Heart right ventricle (tissue), 16 donors: ENCODE measurements around the gene ISX. TPM values are rescaled to one million over a fixed set of nuclear protein-coding genes. Genes with fewer than 3 reads are reported as not detected.
"Not testable (repeated sequence)": the region's sequence is repeated elsewhere in the genome, so short reads cannot be mapped to it uniquely, and the experiment has no call there.

Experiments used
- ATAC-seq, 8 donors: fragments of 200-7000 bp; cut with Tn5 transposase; one replicate each; pipeline ENCODE4 v1.9.1; 2020; ENCODE audit warnings: mild to moderate bottlenecking in 8 of 8, moderate library complexity in 8 of 8, moderate number of reproducible peaks in 1 of 8
- DNase-seq, 2 donors: peaks; one replicate each; pipeline ENCODE4 v3.0.0-alpha.2; 2020
- H3K27ac ChIP-seq, 10 donors: fragments of 200-600 bp; sonication (generic) in 2 of 10; one replicate each; pipeline versions ENCODE4 v1.5.0 to v1.8.0; 2020 to 2022; ENCODE audit warnings: mild to moderate bottlenecking in 3 of 10
- H3K27me3 ChIP-seq, 7 donors: fragments of 200-600 bp; one replicate each; pipeline ENCODE4 v1.8.0; 2021 to 2022; ENCODE audit warnings: mild to moderate bottlenecking in 2 of 7
- H3K36me3 ChIP-seq, 9 donors: fragments of 200-600 bp; sonication (generic) in 1 of 9; one replicate each; pipeline versions ENCODE4 v1.5.0 to v1.8.0; 2020 to 2022; ENCODE audit warnings: mild to moderate bottlenecking in 2 of 9
- H3K4me1 ChIP-seq, 9 donors: fragments of 200-600 bp; sonication (generic) in 1 of 9; one replicate each; pipeline versions ENCODE4 v1.5.0 to v1.8.0; 2020 to 2022; ENCODE audit warnings: mild to moderate bottlenecking in 4 of 9
- H3K4me3 ChIP-seq, 10 donors: fragments of 200-600 bp; sonication (generic) in 2 of 10; one replicate each; pipeline versions ENCODE4 v1.5.0 to v1.8.0; 2020 to 2022; ENCODE audit warnings: mild to moderate bottlenecking in 7 of 10, moderate library complexity in 2 of 10
- H3K9me3 ChIP-seq, 11 donors: fragments of 200-600 bp in 10 of 11; sonication (generic) in 2 of 11; one replicate each; pipeline versions ENCODE4 v1.5.0 to v1.8.0; 2013 to 2022; ENCODE audit warnings: mild to moderate bottlenecking in 2 of 11, control low read depth in 1 of 11, moderate library complexity in 1 of 11
- WGBS, 2 donors: extraction: QIAGEN DNeasy Blood & Tissue Kit; methylation state at CpG; one replicate each; pipeline ENCODE4 v1.1.7; 2013; ENCODE audit warnings: inconsistent platforms in 1 of 2; 5-methylcytosine and 5-hydroxymethylcytosine counted together
- intact Hi-C, 10 donors: fragments of 100-400 bp; cut with DNase I; formaldehyde crosslinking; loops; one replicate each; pipeline versions ENCODE4 v1.11.1 to v1.14.2; 2022
- polyA plus RNA-seq, 2 donors: library from polyadenylated mRNA; stranded (reverse); fragments of 200-250 nt; gene quantifications; one replicate each; pipeline ENCODE4 v1.2.3, GENCODE V29; 2013
- total RNA-seq, 10 donors: library from RNA; stranded (reverse); fragmentation: NEBNext Ultra II Directional in 3 of 10; extraction: Animal tissue kit (Norgen Biotek cat#: 25700) in 3 of 10; gene quantifications; one replicate each; pipeline versions ENCODE4 v1.2.1 to v1.2.4, GENCODE V29; 2021 to 2023
- TF ChIP-seq, protein P1 (sequence below), 9 donors: fragments of 200-600 bp; sonication (generic) in 2 of 9; IDR thresholded peaks; one replicate each; pipeline versions ENCODE4 v1.5.0 to v1.8.0; 2021 to 2022; ENCODE audit warnings: antibody characterized with exemption in 9 of 9, mild to moderate bottlenecking in 5 of 9, moderate library complexity in 1 of 9
- donor health status: Arrhythmogenic right ventricular cardiomyopathy.
- donor health status: ischemic (EF 13 %, LVEDD 7.1; RV severe dilation, severe dysfunction).
- donor health status: healthy with polysubstance abuse.
- donor health status: DM: no; HTN: yes; CAD: no.
- donor health status: DM: no; HTN: no; CAD: no.
- donor health status: ischemic (EF 25% LVEDD 6.9; RV normal size, moderate dysfunction).
- donor health status: ischemic (EF 25% LVEDD 5.7; RV mildly dilated, moderate dysfunction).
- donor health status: healthy.
- donor health status: DM: yes; HTN: yes; CAD: no.
- donor health status: Ischemic cardiomyopathy.
- donor health status: ischemic (EF 35%, LVEDD 5.7; RV mildly dilated, moderate dysfunction).
- donor health status: nonischemic (EF 11% LVEDD 7.7; RV severe dilation, severe dysfunction).
- donor health status: DM: yes; HTN: yes; CAD: no.
- donor health status: PGD.
- donor health status: ischemic (EF 29% LVEDD 5.4; RV normal size, mild dysfunction).
- donor health status: nonischemic (EF 23%, LVEDD 6.1; RV moderate dilation, normal function).

ISX gene
- total and polyA plus RNA-seq, 12 donors = not detected

DNA sequence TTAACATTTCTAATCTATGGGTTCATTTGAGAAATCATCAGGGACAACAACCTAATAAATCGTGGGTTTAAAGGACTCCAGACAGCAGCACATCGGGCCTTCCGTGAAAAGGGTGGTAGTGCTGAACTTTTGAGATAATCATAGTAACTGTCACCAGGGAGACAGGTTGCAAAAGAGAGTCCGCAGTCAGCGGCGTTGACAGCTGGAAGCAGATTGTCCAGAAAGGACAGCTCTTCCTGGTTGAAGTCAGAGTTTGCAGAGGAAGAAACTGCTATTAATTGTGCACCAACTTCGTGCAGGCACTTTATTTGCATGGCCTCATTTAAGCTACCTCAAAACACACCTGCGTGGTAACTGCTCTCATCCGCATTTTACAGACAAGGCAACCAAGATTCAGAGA, 20.5 kb upstream of the ISX start:
- peaks cover 0 to 5% (median 0%) of the 10 kb centered on the region in 11 donors for H3K9me3 ChIP-seq
- peaks cover 0 to 50% (median 32%) of the 10 kb centered on the region in 7 donors for H3K27me3 ChIP-seq
- DNase-seq (no peak), ATAC-seq (peak in 1 of 8 donors; percentile 57)
- intact Hi-C loops = no loop called here
- H3K36me3 ChIP-seq = no peaks in the 10 kb centered on the region
- no peak overlapping the region for H3K27ac ChIP-seq
- TF ChIP-seq, protein P1, sequence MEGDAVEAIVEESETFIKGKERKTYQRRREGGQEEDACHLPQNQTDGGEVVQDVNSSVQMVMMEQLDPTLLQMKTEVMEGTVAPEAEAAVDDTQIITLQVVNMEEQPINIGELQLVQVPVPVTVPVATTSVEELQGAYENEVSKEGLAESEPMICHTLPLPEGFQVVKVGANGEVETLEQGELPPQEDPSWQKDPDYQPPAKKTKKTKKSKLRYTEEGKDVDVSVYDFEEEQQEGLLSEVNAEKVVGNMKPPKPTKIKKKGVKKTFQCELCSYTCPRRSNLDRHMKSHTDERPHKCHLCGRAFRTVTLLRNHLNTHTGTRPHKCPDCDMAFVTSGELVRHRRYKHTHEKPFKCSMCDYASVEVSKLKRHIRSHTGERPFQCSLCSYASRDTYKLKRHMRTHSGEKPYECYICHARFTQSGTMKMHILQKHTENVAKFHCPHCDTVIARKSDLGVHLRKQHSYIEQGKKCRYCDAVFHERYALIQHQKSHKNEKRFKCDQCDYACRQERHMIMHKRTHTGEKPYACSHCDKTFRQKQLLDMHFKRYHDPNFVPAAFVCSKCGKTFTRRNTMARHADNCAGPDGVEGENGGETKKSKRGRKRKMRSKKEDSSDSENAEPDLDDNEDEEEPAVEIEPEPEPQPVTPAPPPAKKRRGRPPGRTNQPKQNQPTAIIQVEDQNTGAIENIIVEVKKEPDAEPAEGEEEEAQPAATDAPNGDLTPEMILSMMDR (IDR thresholded peaks at IDR 0.05) = no peak
- 28 to 36% methylated on average over 9 of the region's 9 CpGs for WGBS, 2 donors
- H3K4me3 ChIP-seq = no peak overlapping the region
- H3K4me1 ChIP-seq = no peaks in the 10 kb centered on the region

DNA sequence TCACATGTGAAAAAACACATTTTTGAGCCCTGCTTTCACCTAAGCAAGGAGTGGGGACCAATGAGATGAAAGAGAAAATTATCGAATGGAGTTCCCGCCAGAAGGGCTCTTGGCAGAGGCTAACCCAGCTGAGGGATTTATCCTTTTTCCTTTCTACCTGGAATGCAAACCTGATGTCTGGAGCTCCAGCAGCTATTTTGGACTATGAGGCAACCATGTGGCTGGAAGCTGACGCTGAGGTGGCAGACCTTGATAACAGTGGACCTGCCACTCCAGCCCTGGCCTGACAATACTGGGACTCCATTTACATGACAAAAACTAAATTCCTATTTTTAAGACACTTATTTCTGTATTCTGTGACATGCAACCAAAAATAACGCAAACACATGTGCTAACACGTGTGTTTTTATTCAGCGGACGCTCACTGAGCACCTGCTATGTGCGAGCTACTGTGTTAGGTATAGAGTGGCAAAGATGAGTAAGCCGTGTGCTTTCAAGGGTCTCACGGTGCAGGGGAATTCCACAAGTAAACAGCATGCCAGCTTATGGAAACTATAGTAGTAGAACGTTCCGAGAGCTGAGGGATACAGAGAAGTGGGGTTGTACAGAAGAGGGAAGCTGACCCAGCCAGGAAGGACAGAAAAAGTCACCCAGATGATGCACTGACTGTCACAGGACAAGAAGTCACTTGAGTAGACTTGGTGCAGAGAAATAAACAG, 19.1 kb upstream of the ISX start:
- peaks cover 0 to 5% (median 0%) of the 10 kb centered on the region in 11 donors for H3K9me3 ChIP-seq
- intact Hi-C loops = no loop called here
- TF ChIP-seq, protein P1 (IDR thresholded peaks at IDR 0.05) = no peak

DNA sequence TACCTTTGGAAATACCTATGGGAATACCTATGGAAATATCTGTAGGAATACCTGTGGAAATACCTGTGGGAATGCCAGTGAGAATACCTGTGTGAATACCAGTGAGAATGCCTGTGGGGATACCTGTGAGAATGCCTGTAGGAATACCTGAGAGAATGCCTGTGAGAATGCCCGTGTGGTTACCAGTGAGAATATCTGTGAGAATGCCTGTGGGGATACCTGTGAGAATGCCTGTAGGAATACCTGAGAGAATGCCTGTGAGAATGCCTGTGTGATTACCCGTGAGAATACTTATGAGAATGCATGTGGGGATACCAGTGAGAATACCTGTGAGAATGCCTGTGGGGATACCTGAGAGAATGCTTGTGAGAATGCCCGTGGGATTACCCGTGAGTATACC, 15.9 kb upstream of the ISX start:
- DNase-seq, H3K27ac ChIP-seq, H3K36me3 ChIP-seq, H3K4me3 ChIP-seq, ATAC-seq, H3K9me3 ChIP-seq, H3K4me1 ChIP-seq, intact Hi-C loops: not testable (repeated sequence)
- 92 to 94% methylated on average over 4 of the region's 4 CpGs for WGBS, 2 donors
- peaks cover 0 to 56% (median 26%) of the 10 kb centered on the region in 7 donors for H3K27me3 ChIP-seq

More for the DNA sequence above, 19.1 kb upstream of the ISX start:
- Histone ChIP-seq H3K36me3 (no peaks in the 10 kb centered on the region), H3K27ac (no peak overlapping the region), H3K27me3 (peaks cover 0 to 50% (median 32%) of the 10 kb centered on the region in 7 donors), H3K4me3 (no peak overlapping the region), H3K4me1 (no peaks in the 10 kb centered on the region)
- no peak for ATAC-seq
- DNase-seq = no peak
- 93 to 94% methylated on average over 12 of the region's 12 CpGs for WGBS, 2 donors

DNA sequence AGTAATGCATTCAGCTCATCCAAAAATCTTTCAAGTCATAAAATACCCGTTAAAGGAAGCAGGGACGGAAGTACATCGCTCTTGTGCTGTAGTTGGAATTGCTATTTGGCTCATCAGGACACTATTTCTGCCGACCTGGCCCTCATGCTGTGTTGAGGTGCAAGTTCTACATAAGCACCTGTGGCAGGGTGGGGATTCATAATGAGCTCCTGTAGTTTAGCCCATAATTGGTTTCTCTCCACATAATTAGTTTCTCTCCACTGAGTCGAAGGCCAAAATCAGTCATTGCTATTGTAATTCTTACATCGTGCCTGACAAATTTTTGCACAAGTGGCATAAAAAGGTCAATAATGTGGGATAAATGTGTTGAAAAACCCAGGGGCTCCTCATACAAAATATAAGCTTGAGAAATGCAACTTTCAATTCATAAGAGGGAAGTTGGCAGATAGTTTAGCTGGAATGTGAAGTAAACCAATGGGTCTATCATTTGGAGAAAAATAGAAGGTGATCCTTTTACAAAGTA, 14.9 kb upstream of the ISX start:
- TF ChIP-seq, protein P1 (IDR thresholded peaks at IDR 0.05) = no peak
- Histone ChIP-seq H3K27me3 (peaks cover 0 to 46% (median 29%) of the 10 kb centered on the region in 7 donors), H3K4me1 (no peaks in the 10 kb centered on the region), H3K36me3 (no peaks in the 10 kb centered on the region), H3K27ac (no peak overlapping the region), H3K9me3 (peaks cover 0 to 5% (median 0%) of the 10 kb centered on the region in 11 donors), H3K4me3 (no peak overlapping the region)
- ATAC-seq (no peak), DNase-seq (no peak)
- intact Hi-C loops = no loop called here
- WGBS, 2 donors = 63 to 70% methylated on average over 6 of the region's 6 CpGs

- Histone ChIP-seq H3K36me3 (no peaks in the 10 kb centered on the region), H3K27ac (no peak overlapping the region), H3K4me3 (no peak overlapping the region), H3K27me3 (peaks cover 0 to 38% (median 22%) of the 10 kb centered on the region in 7 donors), H3K9me3 (peaks cover 0 to 7% (median 0%) of the 10 kb centered on the region in 11 donors), H3K4me1 (no peaks in the 10 kb centered on the region)
- DNase-seq (no peak), ATAC-seq (no peak)
- intact Hi-C loops = no loop called here
- TF ChIP-seq, protein P1 (IDR thresholded peaks at IDR 0.05) = no peak
Observed at GRCh38 chr22:35051791-35052190, 14.2 kb upstream of the ISX start.
